Measurements from ENCODE around the gene CD300E. TPM values are rescaled to one million over a fixed set of nuclear protein-coding genes. Genes with fewer than 3 reads are reported as not detected.

Gene CD300E
- total and polyA plus RNA-seq, 2 of the 4 experiments (the other 2 are of a cell fraction), result not detected

GRCh38 chr17:74645010-74645409 is 21.5 kb upstream of the CD300E start:
- Histone ChIP-seq H3K36me3 (ENCODE audit: control insufficient read depth, insufficient read depth, low read length) (no peaks in the 10 kb centered on the region), H3K18ac (ENCODE audit: low read depth, low read length) (no peak overlapping the region), H4K20me1 (ENCODE audit: insufficient read depth, low read length) (no peaks in the 10 kb centered on the region), H3K4me2 (ENCODE audit: low read depth, low read length) (no peak overlapping the region), H3K56ac (ENCODE audit: extremely low read depth, insufficient read depth, low read length) (no peak overlapping the region), H3K23ac (ENCODE audit: low read depth, low read length) (no peak overlapping the region), H3K27me3 (ENCODE audit: control insufficient read depth, insufficient read depth, low read length) (no peaks in the 10 kb centered on the region), H3K14ac (replicated peaks; ENCODE audit: low read depth, low read length) (no peak overlapping the region), H3K9me3 (ENCODE audit: control insufficient read depth, insufficient read depth, low read length) (no peaks in the 10 kb centered on the region), H2AK9ac (replicated peaks; ENCODE audit: low read depth, low read length, poor library complexity) (no peak overlapping the region), H3K4me1 (ENCODE audit: control insufficient read depth, insufficient read depth, low read length) (no peaks in the 10 kb centered on the region), H3K27ac (ENCODE audit: insufficient read depth, low read length) (no peak overlapping the region), H4K8ac (ENCODE audit: low read depth in 2 of 2, low read length in 2 of 2) (no peak overlapping the region), H3K4ac (ENCODE audit: low read depth, low read length) (no peak overlapping the region), H2AK5ac (ENCODE audit: low read depth, low read length) (no peak overlapping the region), H4K5ac (ENCODE audit: low read depth, low read length) (no peak overlapping the region), H3K4me3 (ENCODE audit: insufficient read depth, low read depth, low read length) (no peak overlapping the region), H3K9me1 (ENCODE audit: insufficient read depth, low read length) (no peaks in the 10 kb centered on the region), H3K9ac (ENCODE audit: low read depth, low read length) (no peak overlapping the region), H4K91ac (ENCODE audit: insufficient read depth, low read depth, low read length) (no peak overlapping the region), H2BK5ac (ENCODE audit: low read depth, low read length, poor library complexity, severe bottlenecking) (no peak overlapping the region), H2BK15ac (ENCODE audit: low read depth, low read length) (no peak overlapping the region), H2BK20ac (ENCODE audit: low read depth, low read length) (no peak overlapping the region), H2AFZ (replicated peaks; ENCODE audit: low read length, poor library complexity) (no peak overlapping the region), H3K79me1 (ENCODE audit: low read depth in 1 of 2, low read length in 2 of 2) (no peaks in the 10 kb centered on the region), H2BK120ac (ENCODE audit: low read depth, low read length) (no peak overlapping the region)
- DNase-seq (no peak), ATAC-seq (ENCODE audit: low read depth) (no peak)
- intact Hi-C loops (cut with micrococcal nuclease), result no loop called here
- in situ Hi-C loops (cut with MboI; ENCODE audit: low sequenced_read_pairs), result no loop called here
- WGBS, 2 experiments (ENCODE audit: extremely low coverage in 2 of 2, insufficient read length in 1 of 2), result no CpG with 5 or more reads among the region's 2 CpGs
- BruUV-seq (replicated peaks), result no TSS peak
- dilution Hi-C loops (cut with HindIII; ENCODE audit: low sequenced_read_pairs, unreplicated experiment), result no loop called here
- POLR2A ChIA-PET (ENCODE audit: unreplicated experiment), result no interaction called here
- CTCF ChIA-PET, result interaction anchor here (2.1 kb wide), 1 partner anchor 13 kb away, joined by 15 read pairs; no protein-coding TSS in a partner anchor
- TF ChIP-seq ELK1 (IDR thresholded peaks at IDR 0.05; ENCODE audit: borderline replicate concordance, low read depth, low read length) (no peak), RAD21 (IDR thresholded peaks at IDR 0.05; ENCODE audit: low read length) (no peak), RFX5 (IDR thresholded peaks at IDR 0.05; ENCODE audit: low read depth, low read length) (no peak), BHLHE40 (IDR thresholded peaks at IDR 0.05; ENCODE audit: low read depth, low read length) (no peak), POLR2A (IDR thresholded peaks at IDR 0.05; ENCODE audit: low read depth, low read length) (no peak), SMC3 (IDR thresholded peaks at IDR 0.05; ENCODE audit: low read depth, low read length) (no peak), MAFK (IDR thresholded peaks at IDR 0.05; ENCODE audit: low read depth, low read length) (no peak), FOS (IDR thresholded peaks at IDR 0.05; ENCODE audit: low read depth, low read length) (no peak), CEBPB (IDR thresholded peaks at IDR 0.05; ENCODE audit: low read depth, low read length) (no peak), CHD1 (IDR thresholded peaks at IDR 0.05; ENCODE audit: low read depth, low read length) (no peak), USF2 (IDR thresholded peaks at IDR 0.05; ENCODE audit: low read depth, low read length) (no peak), CTCF (conservative IDR thresholded peaks at IDR 0.05; ENCODE audit: low read depth, low read length) (no peak), MAZ (IDR thresholded peaks at IDR 0.05; ENCODE audit: borderline replicate concordance, low read depth, low read length) (no peak), MXI1 (IDR thresholded peaks at IDR 0.05; ENCODE audit: borderline replicate concordance, low read depth, low read length) (no peak), RCOR1 (IDR thresholded peaks at IDR 0.05; ENCODE audit: insufficient replicate concordance, low read length) (no peak), NFE2L2 (IDR thresholded peaks at IDR 0.05; ENCODE audit: low read depth, low read length) (no peak)
